ENCODE data around the gene MBNL2.

MBNL2 gene

GRCh38 chr13:97212004-97212403 lies 10.1 kb upstream of the MBNL2 start:
- no peak for DNase-seq

DNA sequence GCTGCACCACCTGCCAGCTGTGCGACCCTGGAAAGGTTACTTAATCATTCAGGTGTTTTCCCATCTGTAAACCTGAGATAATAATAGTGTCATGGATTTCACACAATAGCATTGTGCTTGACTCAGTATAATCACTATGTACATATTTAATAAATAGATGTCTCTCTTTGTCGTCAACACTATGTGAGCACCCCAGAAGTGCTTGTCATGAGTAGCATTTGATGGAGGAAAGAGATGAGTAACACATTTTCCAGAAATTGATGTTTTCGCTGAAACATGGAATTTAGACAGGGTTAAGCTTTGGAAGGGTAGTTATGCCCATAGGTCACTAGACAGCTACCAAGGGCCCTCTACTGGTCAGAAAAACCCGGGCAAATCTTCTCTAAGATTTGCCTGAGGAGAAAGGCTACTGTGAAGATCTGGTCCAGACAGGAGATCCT lies 9.5 kb upstream of the MBNL2 start:
- DNase-seq = no peak

- DNase-seq = no peak
These were observed 7.2 kb upstream of the MBNL2 start for GRCh38 chr13:97214921-97215320.

DNA sequence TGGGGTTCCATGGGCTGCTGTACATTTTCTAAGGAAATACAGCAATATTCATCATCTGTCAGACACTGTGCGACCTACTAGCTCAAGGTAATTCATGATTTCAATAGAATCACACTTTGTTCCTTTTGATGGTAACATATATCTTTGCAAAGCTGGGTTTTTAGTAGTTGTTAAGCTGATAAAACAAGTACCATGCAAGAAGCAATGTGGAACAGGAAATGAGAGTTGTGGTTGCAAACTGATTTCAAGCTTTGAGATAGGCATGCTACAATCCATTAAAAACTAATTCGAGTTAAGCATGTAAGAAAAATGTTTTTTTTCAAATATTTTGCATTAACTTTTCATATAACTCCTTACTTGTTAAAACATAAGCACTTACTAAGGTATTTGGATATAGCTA lies 6.8 kb upstream of the MBNL2 start:
- DNase-seq = no peak

GRCh38 chr13:97219226-97219625 lies 2.9 kb upstream of the MBNL2 start:
- no peak for DNase-seq

- DNase-seq = no peak
These were observed 1.8 kb upstream of the MBNL2 start for GRCh38 chr13:97220151-97220900.

DNA sequence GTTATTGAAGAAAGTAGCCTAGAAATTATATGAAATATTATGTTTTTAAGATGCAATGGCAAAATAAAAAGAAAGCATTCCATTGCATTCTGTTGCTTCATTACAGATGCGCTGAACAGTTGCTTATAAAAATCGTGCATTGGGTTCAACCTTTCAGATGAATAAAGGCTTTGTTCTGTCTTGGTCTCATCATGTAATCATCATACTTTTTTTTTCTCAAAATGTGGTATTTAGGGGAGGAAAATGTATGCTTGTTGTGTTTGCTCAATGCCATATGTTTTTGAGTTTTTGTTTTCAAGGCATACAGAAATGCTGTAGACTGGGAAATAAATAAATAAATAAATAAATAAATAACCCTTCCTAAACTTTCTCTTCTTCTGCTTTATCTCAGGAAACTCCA lies 1.1 kb upstream of the MBNL2 start:
- DNase-seq = no peak

- DNase-seq = no peak
These were observed 667 bp upstream of the MBNL2 start for GRCh38 chr13:97221466-97221865.

DNA sequence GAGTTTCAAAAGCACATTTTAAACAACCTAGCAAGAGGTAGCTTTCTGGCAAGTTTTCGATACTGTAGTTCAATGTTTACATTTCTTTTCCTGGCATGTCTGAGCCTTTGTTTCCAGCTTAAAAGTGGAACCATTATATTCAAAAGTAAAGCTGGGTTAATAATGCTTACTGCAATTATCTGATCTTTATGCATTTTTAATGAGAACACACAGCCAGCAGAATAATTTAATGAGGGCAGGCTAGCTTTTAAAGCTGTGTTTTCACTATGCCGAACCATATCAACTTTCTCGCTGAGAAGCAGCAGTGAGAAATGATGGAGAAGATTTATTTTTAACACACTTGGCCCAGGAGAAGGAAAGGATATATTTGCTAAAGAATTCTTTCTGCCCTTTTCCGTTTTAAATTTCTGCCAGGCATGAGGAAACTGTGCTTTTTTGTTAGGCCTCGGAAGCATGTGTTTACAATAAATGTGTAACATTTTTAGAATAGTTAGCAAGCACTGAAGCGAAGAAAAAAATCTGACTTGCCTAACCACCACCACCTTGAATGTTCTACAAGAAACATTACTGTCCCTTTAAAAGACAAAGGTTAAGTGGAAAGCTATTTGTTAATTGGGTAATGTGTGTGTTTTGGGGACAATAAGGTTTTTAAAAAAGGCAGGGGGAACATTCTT lies 1.0 kb downstream of the MBNL2 start:
- peak; percentile 89 for DNase-seq

GRCh38 chr13:97223711-97224541 lies 1.8 kb downstream of the MBNL2 start:
- DNase-seq = peak; percentile 38

DNA sequence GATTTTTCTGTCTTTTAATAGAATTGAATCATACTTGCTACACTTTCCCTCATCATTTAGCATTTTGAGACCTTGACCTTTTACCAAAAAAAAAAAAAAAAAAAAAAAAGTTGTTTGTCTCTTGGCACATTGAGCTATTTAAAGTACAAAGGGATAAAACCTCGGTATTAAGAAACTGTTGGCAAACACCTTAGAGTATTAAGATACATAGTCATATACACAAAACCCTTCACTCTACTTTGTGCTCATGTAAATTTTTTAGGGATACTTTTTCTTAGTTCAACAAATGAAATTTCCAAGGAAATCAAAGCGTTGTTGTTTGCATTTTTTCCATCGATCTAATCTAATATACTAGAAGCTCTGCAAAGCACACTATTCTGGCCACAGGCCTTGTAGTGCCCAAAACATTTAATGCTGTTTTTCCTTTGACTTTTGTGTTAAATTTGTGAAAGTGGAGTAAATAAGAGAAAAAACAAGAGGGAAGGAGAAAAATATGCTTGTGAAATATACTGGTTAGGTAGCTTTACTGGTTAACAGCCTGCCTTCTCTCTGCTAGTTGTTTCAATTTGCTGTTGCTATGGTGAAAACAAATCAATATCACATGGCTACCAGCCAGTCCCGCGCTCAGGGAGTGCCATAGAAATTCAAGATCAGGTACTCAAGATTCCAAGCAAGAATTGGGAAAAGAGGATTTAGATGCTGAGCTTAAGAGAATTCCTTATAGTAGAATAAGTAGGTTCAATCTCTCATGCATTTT lies 2.6 kb downstream of the MBNL2 start:
- peak; percentile 59 for DNase-seq

DNA sequence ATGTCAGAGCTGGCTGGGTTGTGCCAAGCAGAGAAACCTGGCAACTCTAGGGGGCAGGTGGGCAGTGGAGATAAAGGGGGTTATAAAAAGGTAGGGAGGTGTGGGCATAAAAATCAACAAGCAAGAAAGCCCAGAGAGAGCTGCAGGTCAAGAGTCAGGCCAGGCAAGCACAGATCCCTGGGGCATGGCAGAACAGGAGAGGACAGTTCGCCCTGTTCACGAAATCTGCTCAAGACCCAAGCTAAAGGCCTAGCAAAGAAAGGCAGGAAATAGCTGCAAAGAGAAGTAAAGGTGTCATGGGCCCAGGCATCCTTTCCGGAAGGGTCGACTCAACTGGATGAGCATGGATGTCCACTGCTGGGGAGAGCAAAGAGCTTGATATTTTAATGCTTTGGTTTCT lies 3.4 kb downstream of the MBNL2 start:
- DNase-seq = no peak

GRCh38 chr13:97226013-97226412 lies 3.9 kb downstream of the MBNL2 start:
- DNase-seq = peak; percentile 51

DNA sequence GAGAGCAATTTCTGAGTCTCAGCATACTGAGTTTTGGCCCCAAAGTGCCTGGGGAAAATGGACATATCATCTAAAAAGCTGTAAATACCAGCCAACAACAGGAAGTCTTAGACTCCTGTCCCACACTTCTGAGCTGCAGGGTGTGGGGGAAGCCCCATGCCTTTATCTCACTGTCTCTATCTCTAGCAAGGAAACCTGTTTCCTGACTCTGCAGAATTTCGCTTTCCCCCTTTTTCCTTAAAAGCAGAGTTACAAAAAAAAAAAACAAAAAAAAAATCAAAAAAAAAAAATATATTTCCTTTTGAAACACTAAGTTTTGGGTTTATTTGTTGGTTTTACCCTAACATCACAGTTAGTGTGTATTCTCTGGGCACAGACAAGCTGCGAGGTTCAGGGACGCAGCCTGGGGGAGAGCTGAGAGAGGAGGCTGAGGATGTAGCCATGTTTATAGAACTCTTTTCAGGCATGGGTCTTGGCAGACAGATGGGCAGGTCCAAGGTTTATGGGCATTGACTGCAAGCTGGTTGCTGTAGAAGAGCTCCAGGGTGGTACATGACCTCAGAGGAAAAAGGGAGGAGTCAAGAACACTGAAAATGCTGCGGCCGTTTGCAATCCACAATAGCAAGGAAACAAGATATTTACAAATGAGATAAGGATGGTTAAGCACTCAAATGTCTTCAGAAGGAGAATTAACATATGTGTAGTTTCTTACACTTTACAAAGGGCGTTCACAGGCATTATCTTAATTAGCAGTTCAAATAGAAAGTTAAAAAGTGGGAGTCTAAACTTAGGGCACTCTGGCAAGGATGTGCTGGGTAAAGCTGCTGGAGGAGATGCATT lies 4.9 kb downstream of the MBNL2 start:
- DNase-seq = peak; percentile 10

- DNase-seq = no peak
These were observed 6.9 kb downstream of the MBNL2 start for GRCh38 chr13:97228850-97229521.

DNA sequence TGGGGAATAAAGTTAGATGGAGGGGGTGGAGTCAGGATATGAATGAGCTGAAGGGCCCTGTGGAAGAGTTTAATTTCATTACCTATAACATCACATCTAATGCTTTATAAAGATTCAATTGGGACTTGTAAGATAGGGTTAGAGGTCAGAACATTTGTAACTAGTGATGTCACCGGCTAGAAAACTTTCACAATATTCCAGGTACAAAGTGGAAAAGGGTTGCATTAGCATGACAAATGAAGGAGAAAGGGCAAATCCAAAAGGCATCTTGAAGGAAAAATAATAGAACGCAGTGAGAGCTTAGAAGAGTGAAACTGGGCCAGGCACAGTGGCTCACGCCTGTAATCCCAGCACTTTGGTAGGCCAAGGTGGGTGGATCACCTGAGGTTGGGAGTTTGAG lies 7.6 kb downstream of the MBNL2 start:
- DNase-seq = no peak

DNA sequence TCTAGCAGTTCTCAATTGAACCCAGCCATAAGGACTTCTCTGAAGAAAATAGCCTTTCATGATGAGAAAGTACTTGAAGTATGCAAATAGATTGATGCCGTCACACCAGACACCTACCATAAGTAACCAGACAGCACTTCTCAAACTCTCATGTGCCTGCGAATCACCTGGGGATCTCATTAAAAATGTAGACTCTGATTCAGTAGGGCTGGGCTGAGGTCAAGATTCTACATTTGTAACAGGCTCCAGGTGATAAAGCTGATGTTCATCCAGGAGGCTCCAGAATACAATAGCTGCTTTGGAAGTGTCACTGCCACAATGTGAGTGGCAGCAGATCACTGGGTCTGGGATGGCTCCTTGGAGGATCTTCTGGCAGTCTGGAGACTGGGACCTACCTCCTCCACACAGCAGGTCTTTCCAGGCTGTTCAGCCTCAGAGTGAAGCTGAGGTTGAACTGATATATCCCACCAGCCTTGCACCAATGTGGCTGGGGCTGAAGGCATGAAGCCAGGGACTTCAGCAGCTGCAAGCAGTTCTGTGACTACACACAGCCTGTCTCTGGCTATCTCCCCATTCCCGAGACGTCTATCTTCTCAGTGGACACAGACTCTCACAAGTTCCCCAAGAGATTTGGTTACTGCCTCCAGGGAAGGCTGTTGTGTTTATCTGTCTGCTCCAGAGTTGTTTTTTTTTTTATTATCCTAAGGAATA lies 9.1 kb downstream of the MBNL2 start:
- no peak for DNase-seq

DNA sequence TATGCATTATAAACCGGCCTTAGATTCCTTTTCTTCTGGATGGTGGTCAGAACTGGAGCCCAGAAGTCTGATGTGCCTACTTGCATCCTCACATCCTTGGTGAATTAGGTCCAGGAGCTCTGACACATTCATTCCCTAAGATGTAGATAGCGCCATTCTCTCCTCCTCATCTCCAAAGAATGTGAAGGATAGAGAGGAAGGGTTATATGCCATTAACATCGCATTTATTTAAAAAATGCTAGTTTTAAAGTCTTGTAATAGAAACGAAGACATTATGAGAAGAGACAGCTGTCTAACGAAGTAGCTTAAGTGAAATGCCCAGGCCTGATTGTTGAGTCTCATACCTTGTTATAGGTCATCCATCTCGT lies 9.7 kb downstream of the MBNL2 start:
- no peak for DNase-seq

DNA sequence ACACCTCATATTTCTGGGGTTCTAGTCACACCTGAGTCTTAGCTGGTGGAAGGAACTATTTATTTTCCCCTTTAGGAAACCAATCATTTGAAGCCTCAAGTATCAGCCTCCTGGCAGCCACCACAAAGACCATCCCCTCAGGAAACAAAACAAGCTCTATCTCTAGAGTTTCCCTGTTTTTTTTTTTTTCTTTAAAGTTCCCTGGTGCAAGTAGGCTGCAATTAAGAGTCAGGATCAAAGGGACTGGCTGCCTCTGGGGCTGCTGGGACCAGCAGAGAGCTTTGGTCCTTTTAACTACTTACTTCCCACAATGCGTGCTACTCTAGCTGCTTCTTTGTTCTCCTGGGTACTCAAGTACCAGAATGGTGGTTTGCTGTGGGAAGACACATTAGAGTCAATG lies 11.4 kb downstream of the MBNL2 start:
- DNase-seq = no peak

DNA sequence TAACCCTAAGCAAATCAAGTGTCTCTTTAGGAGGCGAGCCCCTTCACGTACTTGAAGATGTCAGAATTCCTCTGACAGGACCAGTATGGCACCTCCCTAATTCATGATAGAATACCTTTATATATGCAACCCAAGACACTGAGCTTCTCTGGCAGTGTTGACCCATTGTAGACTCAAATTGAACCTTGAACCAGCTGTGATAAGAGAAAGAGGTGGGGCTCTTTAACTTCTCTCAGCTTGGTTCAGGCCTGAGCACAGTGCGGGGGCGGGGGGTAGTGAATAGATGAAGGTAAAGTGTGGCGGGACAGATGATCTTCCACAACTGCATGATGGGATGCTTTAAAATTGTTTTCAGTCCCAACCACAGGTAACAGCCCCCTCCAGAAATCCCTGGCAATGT lies 12.1 kb downstream of the MBNL2 start:
- DNase-seq = no peak

DNA sequence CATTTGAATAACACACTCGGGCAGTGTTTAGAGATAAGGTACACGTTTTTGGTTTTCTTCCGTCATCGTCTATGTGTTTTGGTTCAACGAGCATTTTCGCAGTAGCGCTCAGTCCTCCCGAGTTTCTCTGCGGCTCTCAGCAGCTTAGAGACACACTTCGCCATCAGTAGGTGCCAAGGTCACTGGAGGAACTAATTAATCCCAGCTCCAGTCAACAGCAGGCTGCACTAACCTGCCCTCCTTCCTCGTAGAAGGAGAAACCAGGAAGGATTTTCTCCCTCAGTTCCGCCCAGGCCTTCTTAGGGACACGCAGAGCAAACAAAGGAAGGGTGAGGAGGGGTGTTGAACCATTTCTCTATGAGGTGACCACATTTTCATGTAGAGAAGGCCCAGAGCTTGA lies 12.6 kb downstream of the MBNL2 start:
- no peak for DNase-seq

Data from NCI-H1105 treated with DMSO at 0.1 percent for 48 hours (cell line).